ENCODE measurements around the gene SREBF1. TPM values are rescaled to one million over a fixed set of nuclear protein-coding genes. Genes with fewer than 3 reads are reported as not detected.

The SREBF1 gene
- total and polyA plus RNA-seq, 2 of the 8 experiments (the other 6 are each of a cell fraction or from before 2014, with no cell fraction given): 28.6 to 70.8 TPM

- TF ChIP-seq, protein P1, sequence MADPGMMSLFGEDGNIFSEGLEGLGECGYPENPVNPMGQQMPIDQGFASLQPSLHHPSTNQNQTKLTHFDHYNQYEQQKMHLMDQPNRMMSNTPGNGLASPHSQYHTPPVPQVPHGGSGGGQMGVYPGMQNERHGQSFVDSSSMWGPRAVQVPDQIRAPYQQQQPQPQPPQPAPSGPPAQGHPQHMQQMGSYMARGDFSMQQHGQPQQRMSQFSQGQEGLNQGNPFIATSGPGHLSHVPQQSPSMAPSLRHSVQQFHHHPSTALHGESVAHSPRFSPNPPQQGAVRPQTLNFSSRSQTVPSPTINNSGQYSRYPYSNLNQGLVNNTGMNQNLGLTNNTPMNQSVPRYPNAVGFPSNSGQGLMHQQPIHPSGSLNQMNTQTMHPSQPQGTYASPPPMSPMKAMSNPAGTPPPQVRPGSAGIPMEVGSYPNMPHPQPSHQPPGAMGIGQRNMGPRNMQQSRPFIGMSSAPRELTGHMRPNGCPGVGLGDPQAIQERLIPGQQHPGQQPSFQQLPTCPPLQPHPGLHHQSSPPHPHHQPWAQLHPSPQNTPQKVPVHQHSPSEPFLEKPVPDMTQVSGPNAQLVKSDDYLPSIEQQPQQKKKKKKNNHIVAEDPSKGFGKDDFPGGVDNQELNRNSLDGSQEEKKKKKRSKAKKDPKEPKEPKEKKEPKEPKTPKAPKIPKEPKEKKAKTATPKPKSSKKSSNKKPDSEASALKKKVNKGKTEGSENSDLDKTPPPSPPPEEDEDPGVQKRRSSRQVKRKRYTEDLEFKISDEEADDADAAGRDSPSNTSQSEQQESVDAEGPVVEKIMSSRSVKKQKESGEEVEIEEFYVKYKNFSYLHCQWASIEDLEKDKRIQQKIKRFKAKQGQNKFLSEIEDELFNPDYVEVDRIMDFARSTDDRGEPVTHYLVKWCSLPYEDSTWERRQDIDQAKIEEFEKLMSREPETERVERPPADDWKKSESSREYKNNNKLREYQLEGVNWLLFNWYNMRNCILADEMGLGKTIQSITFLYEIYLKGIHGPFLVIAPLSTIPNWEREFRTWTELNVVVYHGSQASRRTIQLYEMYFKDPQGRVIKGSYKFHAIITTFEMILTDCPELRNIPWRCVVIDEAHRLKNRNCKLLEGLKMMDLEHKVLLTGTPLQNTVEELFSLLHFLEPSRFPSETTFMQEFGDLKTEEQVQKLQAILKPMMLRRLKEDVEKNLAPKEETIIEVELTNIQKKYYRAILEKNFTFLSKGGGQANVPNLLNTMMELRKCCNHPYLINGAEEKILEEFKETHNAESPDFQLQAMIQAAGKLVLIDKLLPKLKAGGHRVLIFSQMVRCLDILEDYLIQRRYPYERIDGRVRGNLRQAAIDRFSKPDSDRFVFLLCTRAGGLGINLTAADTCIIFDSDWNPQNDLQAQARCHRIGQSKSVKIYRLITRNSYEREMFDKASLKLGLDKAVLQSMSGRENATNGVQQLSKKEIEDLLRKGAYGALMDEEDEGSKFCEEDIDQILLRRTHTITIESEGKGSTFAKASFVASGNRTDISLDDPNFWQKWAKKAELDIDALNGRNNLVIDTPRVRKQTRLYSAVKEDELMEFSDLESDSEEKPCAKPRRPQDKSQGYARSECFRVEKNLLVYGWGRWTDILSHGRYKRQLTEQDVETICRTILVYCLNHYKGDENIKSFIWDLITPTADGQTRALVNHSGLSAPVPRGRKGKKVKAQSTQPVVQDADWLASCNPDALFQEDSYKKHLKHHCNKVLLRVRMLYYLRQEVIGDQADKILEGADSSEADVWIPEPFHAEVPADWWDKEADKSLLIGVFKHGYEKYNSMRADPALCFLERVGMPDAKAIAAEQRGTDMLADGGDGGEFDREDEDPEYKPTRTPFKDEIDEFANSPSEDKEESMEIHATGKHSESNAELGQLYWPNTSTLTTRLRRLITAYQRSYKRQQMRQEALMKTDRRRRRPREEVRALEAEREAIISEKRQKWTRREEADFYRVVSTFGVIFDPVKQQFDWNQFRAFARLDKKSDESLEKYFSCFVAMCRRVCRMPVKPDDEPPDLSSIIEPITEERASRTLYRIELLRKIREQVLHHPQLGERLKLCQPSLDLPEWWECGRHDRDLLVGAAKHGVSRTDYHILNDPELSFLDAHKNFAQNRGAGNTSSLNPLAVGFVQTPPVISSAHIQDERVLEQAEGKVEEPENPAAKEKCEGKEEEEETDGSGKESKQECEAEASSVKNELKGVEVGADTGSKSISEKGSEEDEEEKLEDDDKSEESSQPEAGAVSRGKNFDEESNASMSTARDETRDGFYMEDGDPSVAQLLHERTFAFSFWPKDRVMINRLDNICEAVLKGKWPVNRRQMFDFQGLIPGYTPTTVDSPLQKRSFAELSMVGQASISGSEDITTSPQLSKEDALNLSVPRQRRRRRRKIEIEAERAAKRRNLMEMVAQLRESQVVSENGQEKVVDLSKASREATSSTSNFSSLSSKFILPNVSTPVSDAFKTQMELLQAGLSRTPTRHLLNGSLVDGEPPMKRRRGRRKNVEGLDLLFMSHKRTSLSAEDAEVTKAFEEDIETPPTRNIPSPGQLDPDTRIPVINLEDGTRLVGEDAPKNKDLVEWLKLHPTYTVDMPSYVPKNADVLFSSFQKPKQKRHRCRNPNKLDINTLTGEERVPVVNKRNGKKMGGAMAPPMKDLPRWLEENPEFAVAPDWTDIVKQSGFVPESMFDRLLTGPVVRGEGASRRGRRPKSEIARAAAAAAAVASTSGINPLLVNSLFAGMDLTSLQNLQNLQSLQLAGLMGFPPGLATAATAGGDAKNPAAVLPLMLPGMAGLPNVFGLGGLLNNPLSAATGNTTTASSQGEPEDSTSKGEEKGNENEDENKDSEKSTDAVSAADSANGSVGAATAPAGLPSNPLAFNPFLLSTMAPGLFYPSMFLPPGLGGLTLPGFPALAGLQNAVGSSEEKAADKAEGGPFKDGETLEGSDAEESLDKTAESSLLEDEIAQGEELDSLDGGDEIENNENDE (IDR thresholded peaks at IDR 0.05; ENCODE audit: insufficient replicate concordance, low read length): no peak
- TF ChIP-seq PHF8 (conservative IDR thresholded peaks at IDR 0.05; ENCODE audit: low read depth, low read length) (no peak), MAFK (IDR thresholded peaks at IDR 0.05; ENCODE audit: low read depth, low read length) (no peak), ZNF274 (IDR thresholded peaks at IDR 0.05; ENCODE audit: borderline replicate concordance, extremely low read depth, low read length) (no peak), EP300 (IDR thresholded peaks at IDR 0.05; ENCODE audit: borderline replicate concordance in 1 of 2, low read depth in 2 of 2, low read length in 2 of 2) (no peak), SAP30 (IDR thresholded peaks at IDR 0.05; ENCODE audit: insufficient read depth, insufficient replicate concordance, low read length) (no peak), GABPA (IDR thresholded peaks at IDR 0.05; ENCODE audit: borderline replicate concordance, insufficient read depth, low read length) (no peak), KDM5A (IDR thresholded peaks at IDR 0.05; ENCODE audit: low read length) (no peak), TBP (IDR thresholded peaks at IDR 0.05; ENCODE audit: low read depth, low read length) (no peak)
- TF ChIP-seq, protein P2, sequence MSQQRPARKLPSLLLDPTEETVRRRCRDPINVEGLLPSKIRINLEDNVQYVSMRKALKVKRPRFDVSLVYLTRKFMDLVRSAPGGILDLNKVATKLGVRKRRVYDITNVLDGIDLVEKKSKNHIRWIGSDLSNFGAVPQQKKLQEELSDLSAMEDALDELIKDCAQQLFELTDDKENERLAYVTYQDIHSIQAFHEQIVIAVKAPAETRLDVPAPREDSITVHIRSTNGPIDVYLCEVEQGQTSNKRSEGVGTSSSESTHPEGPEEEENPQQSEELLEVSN (IDR thresholded peaks at IDR 0.05): no peak
Measured at GRCh38 chr17:17847726-17848125, 10.9 kb upstream of the SREBF1 start (continued).
